Thyroid gland (tissue), 4 donors: Measurements from ENCODE around the gene GRAMD1C.

Source experiments
- POLR2A ChIP-seq, 2 donors: fragments of 450-650 bp; IDR thresholded peaks; one replicate each; pipeline ENCODE4 v1.6.1; 2017; ENCODE audit warnings: antibody characterized with exemption in 2 of 2, mild to moderate bottlenecking in 2 of 2, moderate library complexity in 1 of 2
- TF ChIP-seq, protein P1 (sequence below), 6 experiments: fragments of 200-600 bp in 3 of 6; fragments of 450-650 bp in 3 of 6; sonication (generic) in 3 of 6; IDR thresholded peaks; one replicate each; pipeline ENCODE4 v1.5.1; 2016 to 2019; ENCODE audit warnings: antibody characterized with exemption in 6 of 6, mild to moderate bottlenecking in 2 of 6, inconsistent platforms in 1 of 6, moderate library complexity in 1 of 6

GRCh38 chr3:113894927-113895326 lies 56.3 kb downstream of the GRAMD1C start:
- TF ChIP-seq, protein P1, sequence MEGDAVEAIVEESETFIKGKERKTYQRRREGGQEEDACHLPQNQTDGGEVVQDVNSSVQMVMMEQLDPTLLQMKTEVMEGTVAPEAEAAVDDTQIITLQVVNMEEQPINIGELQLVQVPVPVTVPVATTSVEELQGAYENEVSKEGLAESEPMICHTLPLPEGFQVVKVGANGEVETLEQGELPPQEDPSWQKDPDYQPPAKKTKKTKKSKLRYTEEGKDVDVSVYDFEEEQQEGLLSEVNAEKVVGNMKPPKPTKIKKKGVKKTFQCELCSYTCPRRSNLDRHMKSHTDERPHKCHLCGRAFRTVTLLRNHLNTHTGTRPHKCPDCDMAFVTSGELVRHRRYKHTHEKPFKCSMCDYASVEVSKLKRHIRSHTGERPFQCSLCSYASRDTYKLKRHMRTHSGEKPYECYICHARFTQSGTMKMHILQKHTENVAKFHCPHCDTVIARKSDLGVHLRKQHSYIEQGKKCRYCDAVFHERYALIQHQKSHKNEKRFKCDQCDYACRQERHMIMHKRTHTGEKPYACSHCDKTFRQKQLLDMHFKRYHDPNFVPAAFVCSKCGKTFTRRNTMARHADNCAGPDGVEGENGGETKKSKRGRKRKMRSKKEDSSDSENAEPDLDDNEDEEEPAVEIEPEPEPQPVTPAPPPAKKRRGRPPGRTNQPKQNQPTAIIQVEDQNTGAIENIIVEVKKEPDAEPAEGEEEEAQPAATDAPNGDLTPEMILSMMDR (IDR thresholded peaks at IDR 0.05) = no peak
- TF ChIP-seq POLR2A (IDR thresholded peaks at IDR 0.05) = no peak
